CD8-positive, alpha-beta memory T cell (primary cell): ENCODE measurements around the gene TMCC1. TPM values are rescaled to one million over a fixed set of nuclear protein-coding genes. Genes with fewer than 3 reads are reported as not detected.

ENCODE experiments used
- CTCF ChIA-PET: fragments of 350-600 bp; sonication (Branson Sonifier 250); formaldehyde crosslinking; loops from one replicate; lab custom pipeline; 2021; ENCODE audit warnings: antibody characterized with exemption; lab: Charles Lee
- POLR2A ChIA-PET: fragments of 350-600 bp; sonication (Branson Sonifier 250); formaldehyde crosslinking; loops from one replicate; lab custom pipeline; 2021; ENCODE audit warnings: antibody characterized with exemption; lab: Charles Lee
- DNase-seq, 5 donors: peaks; one replicate each; pipeline versions ENCODE4 v3.0.0 to v3.0.0-alpha.2; 2020 to 2022; ENCODE audit warnings: mixed read lengths in 1 of 5
- H3K27ac ChIP-seq: one replicate; pipeline ENCODE4 v1.7.0; 2013; ENCODE audit warnings: low read depth, mild to moderate bottlenecking, low read length, moderate library complexity
- H3K27me3 ChIP-seq: 2 replicates; pipeline ENCODE4 v1.7.0; 2013; ENCODE audit warnings: low read length, mild to moderate bottlenecking; ENCODE audit not compliant: insufficient read depth, poor library complexity, severe bottlenecking
- H3K36me3 ChIP-seq: 2 replicates; pipeline ENCODE4 v1.7.0; 2013; ENCODE audit warnings: mild to moderate bottlenecking, low read length, moderate library complexity; ENCODE audit not compliant: insufficient read depth
- H3K4me1 ChIP-seq: 2 replicates; pipeline ENCODE4 v1.7.0; 2013; ENCODE audit warnings: mild to moderate bottlenecking, low read length, moderate library complexity; ENCODE audit not compliant: insufficient read depth
- H3K4me3 ChIP-seq: 2 replicates; pipeline ENCODE4 v1.7.0; 2013; ENCODE audit warnings: mild to moderate bottlenecking, low read length
- H3K9me3 ChIP-seq: 2 replicates; pipeline ENCODE4 v1.7.0; 2013; ENCODE audit warnings: mild to moderate bottlenecking, low read length
- H3K27ac Mint-ChIP-seq, 8 donors: one replicate each; pipeline ENCODE4 v1.8.0; 2020 to 2021; ENCODE audit warnings: mixed read lengths in 8 of 8, mild to moderate bottlenecking in 6 of 8, inconsistent platforms in 3 of 8, moderate library complexity in 3 of 8
- H3K27me3 Mint-ChIP-seq, 2 donors: one replicate each; pipeline ENCODE4 v1.8.0; 2020 to 2021; ENCODE audit warnings: mixed read lengths in 2 of 2, mild to moderate bottlenecking in 1 of 2, moderate library complexity in 1 of 2
- H3K36me3 Mint-ChIP-seq, 3 donors: one replicate each; pipeline ENCODE4 v1.8.0; 2020 to 2021; ENCODE audit warnings: mixed read lengths in 3 of 3, inconsistent platforms in 1 of 3, mild to moderate bottlenecking in 1 of 3
- H3K4me1 Mint-ChIP-seq, 3 donors: one replicate each; pipeline ENCODE4 v1.8.0; 2020 to 2021; ENCODE audit warnings: mixed read lengths in 3 of 3, inconsistent platforms in 1 of 3, mild to moderate bottlenecking in 1 of 3
- H3K4me3 Mint-ChIP-seq, 7 donors: one replicate each; pipeline ENCODE4 v1.8.0; 2020 to 2021; ENCODE audit warnings: mixed read lengths in 7 of 7, mild to moderate bottlenecking in 6 of 7, moderate library complexity in 4 of 7, inconsistent platforms in 2 of 7
- H3K9me3 Mint-ChIP-seq, 5 donors: one replicate each; pipeline ENCODE4 v1.8.0; 2020 to 2022; ENCODE audit warnings: mixed read lengths in 5 of 5, mild to moderate bottlenecking in 3 of 5, moderate library complexity in 2 of 5, inconsistent platforms in 1 of 5
- polyA plus RNA-seq: library from polyadenylated mRNA; unstranded; fragments of 300-500 nt; fragmentation: Illumina TruSeq; gene quantifications from one replicate; pipeline ENCODE4 v1.2.3, GENCODE V29; 2021
- total RNA-seq, 2 experiments: library from RNA; stranded (reverse); gene quantifications; one replicate each; pipeline ENCODE4 v1.2.3, GENCODE V29; 2021

Gene TMCC1
- total and polyA plus RNA-seq, 3 experiments from 2014 or later: 5.6 to 18.6 (median 16.0) TPM

- CTCF ChIA-PET: no interaction called here
- H3K36me3 Mint-ChIP-seq: peaks cover 0 to 10% (median 2%) of the 10 kb centered on the region in 3 donors
These were observed 231.7 kb downstream of the TMCC1 start for GRCh38 chr3:129661766-129662165.

DNA sequence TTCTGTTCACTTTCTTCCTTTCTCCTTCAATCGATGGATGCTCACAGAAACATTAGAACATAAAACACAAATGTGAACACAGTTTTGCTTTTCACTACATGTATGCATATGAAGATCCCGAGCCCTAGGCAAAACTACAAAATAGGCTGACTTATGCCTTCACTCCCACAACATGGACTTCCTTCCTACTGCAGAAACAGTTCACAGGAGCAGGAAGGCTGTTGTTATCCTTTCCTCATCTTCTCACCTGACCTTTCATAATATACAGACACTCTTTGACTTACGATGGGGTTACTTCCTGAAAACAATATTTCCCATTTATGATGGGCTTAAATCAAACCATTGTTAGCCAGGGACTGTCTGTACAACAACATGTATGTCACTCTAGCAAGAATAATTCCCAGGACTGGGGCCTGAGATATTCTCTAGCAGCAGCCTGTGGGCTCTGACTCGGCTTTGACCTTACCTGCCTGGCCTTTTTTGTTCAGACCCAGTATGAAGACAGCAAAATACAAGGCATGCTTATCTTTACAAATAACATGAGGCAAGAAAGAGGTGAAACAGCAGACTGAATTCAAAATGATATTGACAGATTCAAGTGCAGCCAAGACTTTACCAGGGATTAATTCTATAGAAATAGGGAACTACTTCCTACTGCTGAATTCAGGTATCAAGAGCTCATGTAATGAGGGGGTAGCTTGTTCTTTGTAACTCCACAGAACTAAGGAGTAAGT, 235.2 kb downstream of the TMCC1 start:
- DNase-seq: no peak
- ChIA-PET POLR2A (no interaction called here), CTCF (interaction anchor here (0.7 kb wide), 1 partner anchor 43 kb away, joined by 3 read pairs; no protein-coding TSS in a partner anchor)
- H3K4me3 Mint-ChIP-seq: no peak overlapping the region
- Histone ChIP-seq H3K27me3 (no peaks in the 10 kb centered on the region), H3K36me3 (no peaks in the 10 kb centered on the region), H3K4me1 (no peaks in the 10 kb centered on the region), H3K4me3 (no peak overlapping the region), H3K27ac (no peak overlapping the region), H3K9me3 (no peaks in the 10 kb centered on the region)
- peaks cover 7 to 21% (median 12%) of the 10 kb centered on the region in 3 donors for H3K4me1 Mint-ChIP-seq
- H3K27ac Mint-ChIP-seq: peak overlapping the region in 3 of 8 donors; percentile 6 to 57 (median 57)
- no peaks in the 10 kb centered on the region for H3K27me3 Mint-ChIP-seq
- peaks cover 0 to 18% (median 15%) of the 10 kb centered on the region in 3 donors for H3K36me3 Mint-ChIP-seq
- H3K9me3 Mint-ChIP-seq: no peaks in the 10 kb centered on the region

More at GRCh38 chr3:129661766-129662165, 231.7 kb downstream of the TMCC1 start:
- no peak overlapping the region for H3K4me3 ChIP-seq
- H3K36me3 ChIP-seq: no peaks in the 10 kb centered on the region
- no peaks in the 10 kb centered on the region for H3K9me3 ChIP-seq
- H3K27ac ChIP-seq: no peak overlapping the region
- no peak overlapping the region for H3K4me3 Mint-ChIP-seq
- no peaks in the 10 kb centered on the region for H3K27me3 ChIP-seq
- POLR2A ChIA-PET: no interaction called here
- H3K4me1 Mint-ChIP-seq: peaks cover 9 to 26% (median 12%) of the 10 kb centered on the region in 3 donors
- no peaks in the 10 kb centered on the region for H3K4me1 ChIP-seq
- DNase-seq: no peak
- no peaks in the 10 kb centered on the region for H3K27me3 Mint-ChIP-seq
- H3K9me3 Mint-ChIP-seq: no peaks in the 10 kb centered on the region
- H3K27ac Mint-ChIP-seq: no peak overlapping the region

GRCh38 chr3:129657261-129658046, 236.1 kb downstream of the TMCC1 start:
- Mint-ChIP-seq H3K36me3 (peaks cover 0 to 24% (median 16%) of the 10 kb centered on the region in 3 donors), H3K27ac (peak overlapping the region in 2 of 8 donors; percentile 6 to 11), H3K4me3 (no peak overlapping the region), H3K27me3 (no peaks in the 10 kb centered on the region), H3K4me1 (peaks cover 7 to 21% (median 12%) of the 10 kb centered on the region in 3 donors), H3K9me3 (no peaks in the 10 kb centered on the region)
- CTCF ChIA-PET: no interaction called here
- Histone ChIP-seq H3K4me1 (no peaks in the 10 kb centered on the region), H3K4me3 (no peak overlapping the region), H3K9me3 (no peaks in the 10 kb centered on the region), H3K27ac (no peak overlapping the region), H3K36me3 (no peaks in the 10 kb centered on the region), H3K27me3 (no peaks in the 10 kb centered on the region)
- POLR2A ChIA-PET: no interaction called here
- DNase-seq: no peak

- H3K36me3 ChIP-seq: no peaks in the 10 kb centered on the region
- H3K27ac Mint-ChIP-seq: peak overlapping the region in 1 of 8 donors; percentile 11
- no peaks in the 10 kb centered on the region for H3K27me3 ChIP-seq
- H3K9me3 Mint-ChIP-seq: no peaks in the 10 kb centered on the region
- peaks cover 7 to 19% (median 12%) of the 10 kb centered on the region in 3 donors for H3K4me1 Mint-ChIP-seq
- no peak overlapping the region for H3K4me3 ChIP-seq
- H3K27me3 Mint-ChIP-seq: no peaks in the 10 kb centered on the region
- H3K27ac ChIP-seq: no peak overlapping the region
- DNase-seq: no peak
- ChIA-PET POLR2A (no interaction called here), CTCF (no interaction called here)
- H3K4me1 ChIP-seq: no peaks in the 10 kb centered on the region
- H3K4me3 Mint-ChIP-seq: no peak overlapping the region
- H3K9me3 ChIP-seq: no peaks in the 10 kb centered on the region
- H3K36me3 Mint-ChIP-seq: peaks cover 0 to 29% (median 15%) of the 10 kb centered on the region in 3 donors
These were observed 236.8 kb downstream of the TMCC1 start for GRCh38 chr3:129656659-129657247.

GRCh38 chr3:129655291-129655700, 238.2 kb downstream of the TMCC1 start:
- peak overlapping the region in 1 of 8 donors; percentile 52 for H3K27ac Mint-ChIP-seq
- Histone ChIP-seq H3K4me3 (no peak overlapping the region), H3K36me3 (peaks cover 4% of the 10 kb centered on the region), H3K27ac (no peak overlapping the region), H3K4me1 (no peaks in the 10 kb centered on the region), H3K27me3 (no peaks in the 10 kb centered on the region), H3K9me3 (no peaks in the 10 kb centered on the region)
- ChIA-PET CTCF (interaction anchor here (0.7 to 0.8 kb wide), 2 partner anchors 28 to 173 kb away, joined by 3 read pairs; no protein-coding TSS in a partner anchor), POLR2A (no interaction called here)
- H3K9me3 Mint-ChIP-seq: no peaks in the 10 kb centered on the region
- H3K27me3 Mint-ChIP-seq: no peaks in the 10 kb centered on the region
- no peak for DNase-seq
- peaks cover 0 to 40% (median 21%) of the 10 kb centered on the region in 3 donors for H3K36me3 Mint-ChIP-seq
- no peak overlapping the region for H3K4me3 Mint-ChIP-seq
- H3K4me1 Mint-ChIP-seq: peaks cover 7 to 18% (median 13%) of the 10 kb centered on the region in 3 donors

- H3K9me3 Mint-ChIP-seq: no peaks in the 10 kb centered on the region
- ChIA-PET CTCF (no interaction called here), POLR2A (no interaction called here)
- no peak overlapping the region for H3K4me3 ChIP-seq
- H3K4me3 Mint-ChIP-seq: no peak overlapping the region
- no peaks in the 10 kb centered on the region for H3K27me3 Mint-ChIP-seq
- H3K4me1 ChIP-seq: no peaks in the 10 kb centered on the region
- no peak for DNase-seq
- peaks cover 0 to 42% (median 19%) of the 10 kb centered on the region in 3 donors for H3K36me3 Mint-ChIP-seq
- no peaks in the 10 kb centered on the region for H3K9me3 ChIP-seq
- peaks cover 9 to 16% (median 15%) of the 10 kb centered on the region in 3 donors for H3K4me1 Mint-ChIP-seq
- H3K27ac Mint-ChIP-seq: no peak overlapping the region
- H3K27me3 ChIP-seq: no peaks in the 10 kb centered on the region
- H3K27ac ChIP-seq: no peak overlapping the region
- peaks cover 4% of the 10 kb centered on the region for H3K36me3 ChIP-seq
These were observed 239.4 kb downstream of the TMCC1 start for GRCh38 chr3:129654131-129654530.

DNA sequence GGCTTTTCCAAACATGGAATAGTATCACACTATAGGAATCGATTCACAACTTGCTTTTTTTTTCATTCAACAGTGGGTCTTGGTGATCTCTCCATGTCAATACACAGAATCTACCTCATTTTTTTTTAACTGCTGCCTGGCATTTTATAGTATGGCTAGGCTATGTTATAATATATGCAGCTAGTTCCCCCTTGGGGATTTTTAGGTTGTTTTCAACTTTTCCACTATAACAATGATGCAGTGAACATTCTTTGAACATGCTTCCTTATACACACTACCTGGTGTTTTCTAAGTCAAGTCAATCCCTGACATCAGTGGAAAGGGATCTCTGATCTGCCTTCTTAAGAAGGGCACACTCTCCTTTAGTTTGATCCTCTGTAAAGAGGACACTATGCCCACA, 240.5 kb downstream of the TMCC1 start:
- H3K27ac ChIP-seq: no peak overlapping the region
- CTCF ChIA-PET: no interaction called here

More for the DNA sequence above, 240.5 kb downstream of the TMCC1 start:
- Mint-ChIP-seq H3K4me3 (no peak overlapping the region), H3K36me3 (peaks cover 0 to 46% (median 18%) of the 10 kb centered on the region in 3 donors), H3K27me3 (no peaks in the 10 kb centered on the region), H3K27ac (peak overlapping the region in 1 of 8 donors; percentile 13), H3K9me3 (no peaks in the 10 kb centered on the region), H3K4me1 (peaks cover 4 to 8% (median 8%) of the 10 kb centered on the region in 3 donors)
- POLR2A ChIA-PET: no interaction called here
- no peaks in the 10 kb centered on the region for H3K27me3 ChIP-seq
- no peak for DNase-seq
- H3K36me3 ChIP-seq: peaks cover 4% of the 10 kb centered on the region
- no peaks in the 10 kb centered on the region for H3K4me1 ChIP-seq
- no peak overlapping the region for H3K4me3 ChIP-seq
- H3K9me3 ChIP-seq: no peaks in the 10 kb centered on the region
